Fibroblast of villous mesenchyme (primary cell): ENCODE results near the gene AUTS2. TPM values are rescaled to one million over a fixed set of nuclear protein-coding genes. Genes with fewer than 3 reads are reported as not detected.

Experiments
- DNase-seq: peaks from one replicate; pipeline ENCODE4 v3.0.0-alpha.2; 2010; ENCODE audit warnings: low read depth
- H3K4me3 ChIP-seq: 2 replicates; pipeline ENCODE4 v1.5.1; 2011; ENCODE audit warnings: low read depth, mild to moderate bottlenecking, low read length
- total RNA-seq: library from RNA; depleted of rRNA; stranded (reverse); fragments of >200 nt; gene quantifications from 2 replicates; pipeline ENCODE4 v1.2.3, GENCODE V29; 2012
- TF ChIP-seq, protein P1 (sequence below): IDR thresholded peaks from 2 replicates; pipeline ENCODE4 v1.5.1; 2012; ENCODE audit warnings: low read depth, mild to moderate bottlenecking, low read length; ENCODE audit not compliant: insufficient read depth

AUTS2 gene
- total RNA-seq, 1 donor = 3.9 TPM

DNA sequence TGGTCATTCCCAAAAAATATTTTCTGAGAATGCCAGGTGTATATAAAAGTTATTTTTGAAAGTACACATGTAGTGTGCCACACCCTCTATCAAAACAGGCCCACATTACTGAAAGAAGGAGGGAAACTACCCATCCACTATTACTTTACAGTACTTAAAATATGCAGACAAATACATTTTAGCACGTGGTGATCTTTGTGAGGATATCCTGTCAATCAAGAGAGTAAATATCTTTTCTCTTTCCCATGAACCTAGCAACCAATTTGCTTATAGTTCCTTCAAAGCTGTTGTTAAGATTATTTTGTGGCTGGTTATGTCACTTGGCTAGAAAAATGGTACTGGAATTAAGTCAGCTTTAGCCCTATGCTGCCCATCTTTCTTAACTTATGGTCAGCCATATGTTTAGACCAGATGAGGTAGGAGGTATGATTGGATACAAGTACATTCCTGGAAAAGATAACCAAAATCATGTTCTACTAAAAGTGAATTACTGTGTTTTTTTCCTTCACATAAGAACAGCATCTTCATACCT, 70.1 kb downstream of the AUTS2 start:
- H3K4me3 ChIP-seq = no peak overlapping the region
- DNase-seq = no peak
- TF ChIP-seq, protein P1, sequence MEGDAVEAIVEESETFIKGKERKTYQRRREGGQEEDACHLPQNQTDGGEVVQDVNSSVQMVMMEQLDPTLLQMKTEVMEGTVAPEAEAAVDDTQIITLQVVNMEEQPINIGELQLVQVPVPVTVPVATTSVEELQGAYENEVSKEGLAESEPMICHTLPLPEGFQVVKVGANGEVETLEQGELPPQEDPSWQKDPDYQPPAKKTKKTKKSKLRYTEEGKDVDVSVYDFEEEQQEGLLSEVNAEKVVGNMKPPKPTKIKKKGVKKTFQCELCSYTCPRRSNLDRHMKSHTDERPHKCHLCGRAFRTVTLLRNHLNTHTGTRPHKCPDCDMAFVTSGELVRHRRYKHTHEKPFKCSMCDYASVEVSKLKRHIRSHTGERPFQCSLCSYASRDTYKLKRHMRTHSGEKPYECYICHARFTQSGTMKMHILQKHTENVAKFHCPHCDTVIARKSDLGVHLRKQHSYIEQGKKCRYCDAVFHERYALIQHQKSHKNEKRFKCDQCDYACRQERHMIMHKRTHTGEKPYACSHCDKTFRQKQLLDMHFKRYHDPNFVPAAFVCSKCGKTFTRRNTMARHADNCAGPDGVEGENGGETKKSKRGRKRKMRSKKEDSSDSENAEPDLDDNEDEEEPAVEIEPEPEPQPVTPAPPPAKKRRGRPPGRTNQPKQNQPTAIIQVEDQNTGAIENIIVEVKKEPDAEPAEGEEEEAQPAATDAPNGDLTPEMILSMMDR = no peak

DNA sequence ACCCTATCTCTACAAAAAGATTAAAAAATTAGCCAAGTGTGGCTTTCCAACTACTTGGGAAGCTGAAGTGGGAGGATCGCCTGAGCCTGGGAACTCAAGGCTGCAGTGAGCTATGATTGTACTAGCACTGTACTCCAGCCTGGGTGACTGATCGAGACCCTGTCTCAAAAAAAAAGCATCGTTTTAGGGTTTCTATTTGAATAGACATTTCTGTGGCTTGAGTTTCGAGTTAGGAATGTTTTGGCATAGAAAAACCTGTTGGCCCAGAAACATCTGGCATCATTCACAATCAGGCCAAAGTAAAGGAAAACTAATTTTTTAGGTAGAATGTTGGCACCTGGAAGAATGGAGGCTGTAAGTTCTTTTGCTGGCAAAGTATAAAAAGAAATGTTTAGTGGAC, 72.4 kb downstream of the AUTS2 start:
- no peak for DNase-seq
- TF ChIP-seq, protein P1 = no peak
- no peak overlapping the region for H3K4me3 ChIP-seq

DNA sequence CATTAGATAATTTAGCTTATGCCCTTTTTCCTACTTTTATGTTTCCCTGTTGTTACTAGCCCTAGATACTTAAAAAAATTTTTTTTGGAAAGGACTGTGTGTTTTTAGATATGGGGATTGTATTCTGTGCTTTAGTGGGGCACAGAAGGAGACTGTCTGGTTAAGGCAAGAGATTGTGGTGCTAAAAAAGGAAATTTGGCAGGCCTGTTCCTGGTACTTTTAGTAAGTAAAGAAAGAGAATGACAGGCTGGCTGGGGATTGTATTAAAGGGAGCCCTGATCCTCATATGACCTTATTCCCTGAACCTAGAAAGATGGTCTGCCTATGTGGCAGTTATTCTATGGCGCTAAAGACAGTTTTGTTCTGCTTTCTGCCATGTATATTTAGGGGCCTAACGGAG, 74.8 kb downstream of the AUTS2 start:
- no peak overlapping the region for H3K4me3 ChIP-seq
- no peak for DNase-seq
- TF ChIP-seq, protein P1 = no peak

DNA sequence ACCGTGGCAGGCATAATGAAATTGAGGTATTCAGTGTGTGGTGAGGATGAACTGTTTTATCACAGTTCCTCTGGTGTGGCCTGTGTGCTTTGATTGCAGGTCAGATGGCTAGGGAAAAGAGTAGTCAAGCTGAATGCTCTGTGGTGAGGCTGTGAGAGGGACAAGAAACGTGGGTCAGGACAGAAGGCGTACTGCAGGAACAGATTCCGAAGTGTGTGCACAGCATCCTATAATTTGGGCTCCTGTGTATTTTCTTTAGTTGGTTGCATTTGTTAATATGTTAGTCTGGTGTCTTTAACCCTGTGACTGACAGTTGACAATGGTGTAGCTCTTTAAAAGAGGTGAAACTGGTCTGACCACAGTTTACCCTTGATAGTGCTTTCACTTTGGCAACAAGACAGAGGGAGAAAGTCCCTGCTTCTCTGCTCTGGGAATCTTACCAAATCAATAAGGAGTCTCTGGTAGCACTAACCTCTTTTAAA, 76.5 kb downstream of the AUTS2 start:
- TF ChIP-seq, protein P1 = no peak
- DNase-seq = no peak
- H3K4me3 ChIP-seq = no peak overlapping the region

DNA sequence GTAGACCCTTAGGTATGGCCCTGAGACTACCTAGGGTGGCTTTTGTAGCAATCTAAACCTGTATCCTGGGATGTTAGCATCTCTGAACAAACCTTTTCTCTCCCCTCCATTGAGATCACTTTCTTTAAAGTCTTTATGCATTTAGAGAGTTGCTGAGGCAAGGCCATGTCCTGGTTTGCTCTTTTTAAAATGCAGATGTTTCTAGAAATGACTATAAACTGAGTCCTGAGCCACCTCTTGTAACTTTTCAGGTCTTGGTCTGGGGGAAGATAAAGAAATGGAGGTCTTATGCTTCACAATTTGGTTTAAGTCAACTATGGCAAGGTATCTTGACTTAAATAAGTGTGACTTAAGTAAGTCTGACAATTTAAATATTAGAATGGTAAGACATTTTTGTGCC, 78.0 kb downstream of the AUTS2 start:
- TF ChIP-seq, protein P1 = no peak
- no peak overlapping the region for H3K4me3 ChIP-seq
- DNase-seq = no peak

DNA sequence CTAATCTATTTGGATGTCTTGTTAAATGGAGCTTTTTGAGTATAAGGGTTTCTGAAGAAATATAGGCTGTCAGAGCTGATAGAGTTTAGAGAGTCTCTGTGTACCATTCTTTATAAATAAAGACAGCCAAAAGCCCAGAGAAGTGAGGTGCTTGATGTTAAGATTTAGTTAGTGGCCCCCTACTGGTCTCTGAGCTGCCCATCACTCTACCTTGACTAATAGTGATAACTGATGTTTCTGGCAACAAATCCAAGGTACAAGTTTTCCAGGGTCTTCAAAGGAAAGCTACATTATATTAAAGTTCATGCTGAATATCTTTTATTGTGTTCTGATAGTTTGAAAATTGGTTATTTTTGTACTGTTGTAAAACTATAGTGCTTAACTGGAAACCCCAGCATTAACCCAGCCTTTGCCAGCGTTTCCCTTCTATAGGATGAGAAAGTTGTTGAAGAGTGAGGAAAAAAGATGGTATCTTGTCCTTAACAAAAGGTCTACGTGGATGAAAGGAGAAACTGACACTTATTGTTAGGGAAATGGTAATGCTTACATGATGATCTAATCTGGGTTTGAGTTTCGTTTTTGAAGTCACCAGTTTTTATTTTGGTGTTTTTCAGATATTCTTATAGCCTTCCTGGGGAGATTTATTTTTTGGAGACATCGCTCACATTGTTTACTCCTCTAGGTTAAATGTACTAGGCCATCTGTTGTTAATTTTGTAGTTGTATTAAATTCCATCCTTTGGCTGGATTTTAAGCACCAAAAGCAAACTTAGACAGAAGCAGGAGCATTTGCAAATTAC, 79.0 kb downstream of the AUTS2 start:
- DNase-seq = peak; percentile 54
- H3K4me3 ChIP-seq = no peak overlapping the region
- TF ChIP-seq, protein P1 = peak; percentile 17
